SK-N-SH treated with all-trans-retinoic acid at 6 μM for 48 hours (cell line): Measurements from ENCODE around the gene TPBGL.

Experiments used
- ISL1 ChIP-seq: fragments of 250-450 bp; sonication (Bioruptor Pico); IDR thresholded peaks from 2 replicates; pipeline ENCODE4 v2.1.2; 2022; ENCODE audit warnings: mild to moderate bottlenecking, moderate library complexity
- RARB ChIP-seq: fragments of 250-450 bp; sonication (Bioruptor Pico); IDR thresholded peaks from 2 replicates; pipeline ENCODE4 v1.8.0; 2021; ENCODE audit warnings: mild to moderate bottlenecking, moderate library complexity
- SNAI2 ChIP-seq: fragments of 250-450 bp; sonication (Bioruptor Pico); IDR thresholded peaks from 2 replicates; pipeline ENCODE4 v1.5.0; 2020; ENCODE audit warnings: mild to moderate bottlenecking, moderate library complexity
- ZC3H10 ChIP-seq: fragments of 250-450 bp; sonication (Bioruptor Pico); IDR thresholded peaks from 2 replicates; pipeline ENCODE4 v1.5.1; 2021; ENCODE audit warnings: mild to moderate bottlenecking, moderate library complexity
- TF ChIP-seq, protein P1 (sequence below): fragments of 250-450 bp; sonication (Bioruptor Pico); IDR thresholded peaks from 2 replicates; pipeline ENCODE4 v1.5.0; 2020; ENCODE audit warnings: mild to moderate bottlenecking, moderate library complexity
- TF ChIP-seq, protein P2 (sequence below): fragments of 250-450 bp; sonication (Bioruptor Pico); IDR thresholded peaks from 2 replicates; pipeline ENCODE4 v1.8.0; 2020; ENCODE audit warnings: mild to moderate bottlenecking, moderate library complexity, borderline replicate concordance

DNA sequence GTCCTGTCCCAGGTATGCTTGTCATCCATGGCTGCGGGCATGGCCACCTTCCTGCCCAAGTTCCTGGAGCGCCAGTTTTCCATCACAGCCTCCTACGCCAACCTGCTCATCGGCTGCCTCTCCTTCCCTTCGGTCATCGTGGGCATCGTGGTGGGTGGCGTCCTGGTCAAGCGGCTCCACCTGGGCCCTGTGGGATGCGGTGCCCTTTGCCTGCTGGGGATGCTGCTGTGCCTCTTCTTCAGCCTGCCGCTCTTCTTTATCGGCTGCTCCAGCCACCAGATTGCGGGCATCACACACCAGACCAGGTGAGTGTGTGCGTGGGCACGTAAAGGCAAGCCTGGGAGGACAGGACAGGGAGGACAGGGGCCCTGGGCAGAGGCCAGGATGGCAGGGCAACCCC, 47.3 kb upstream of the TPBGL start:
- TF ChIP-seq ISL1 (no peak), RARB (CRISPR knock-in tag) (no peak), ZC3H10 (CRISPR knock-in tag) (no peak), SNAI2 (CRISPR knock-in tag) (no peak)
- TF ChIP-seq, protein P1, sequence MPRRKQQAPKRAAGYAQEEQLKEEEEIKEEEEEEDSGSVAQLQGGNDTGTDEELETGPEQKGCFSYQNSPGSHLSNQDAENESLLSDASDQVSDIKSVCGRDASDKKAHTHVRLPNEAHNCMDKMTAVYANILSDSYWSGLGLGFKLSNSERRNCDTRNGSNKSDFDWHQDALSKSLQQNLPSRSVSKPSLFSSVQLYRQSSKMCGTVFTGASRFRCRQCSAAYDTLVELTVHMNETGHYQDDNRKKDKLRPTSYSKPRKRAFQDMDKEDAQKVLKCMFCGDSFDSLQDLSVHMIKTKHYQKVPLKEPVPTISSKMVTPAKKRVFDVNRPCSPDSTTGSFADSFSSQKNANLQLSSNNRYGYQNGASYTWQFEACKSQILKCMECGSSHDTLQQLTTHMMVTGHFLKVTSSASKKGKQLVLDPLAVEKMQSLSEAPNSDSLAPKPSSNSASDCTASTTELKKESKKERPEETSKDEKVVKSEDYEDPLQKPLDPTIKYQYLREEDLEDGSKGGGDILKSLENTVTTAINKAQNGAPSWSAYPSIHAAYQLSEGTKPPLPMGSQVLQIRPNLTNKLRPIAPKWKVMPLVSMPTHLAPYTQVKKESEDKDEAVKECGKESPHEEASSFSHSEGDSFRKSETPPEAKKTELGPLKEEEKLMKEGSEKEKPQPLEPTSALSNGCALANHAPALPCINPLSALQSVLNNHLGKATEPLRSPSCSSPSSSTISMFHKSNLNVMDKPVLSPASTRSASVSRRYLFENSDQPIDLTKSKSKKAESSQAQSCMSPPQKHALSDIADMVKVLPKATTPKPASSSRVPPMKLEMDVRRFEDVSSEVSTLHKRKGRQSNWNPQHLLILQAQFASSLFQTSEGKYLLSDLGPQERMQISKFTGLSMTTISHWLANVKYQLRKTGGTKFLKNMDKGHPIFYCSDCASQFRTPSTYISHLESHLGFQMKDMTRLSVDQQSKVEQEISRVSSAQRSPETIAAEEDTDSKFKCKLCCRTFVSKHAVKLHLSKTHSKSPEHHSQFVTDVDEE (CRISPR knock-in tag), result no peak
- TF ChIP-seq, protein P2, sequence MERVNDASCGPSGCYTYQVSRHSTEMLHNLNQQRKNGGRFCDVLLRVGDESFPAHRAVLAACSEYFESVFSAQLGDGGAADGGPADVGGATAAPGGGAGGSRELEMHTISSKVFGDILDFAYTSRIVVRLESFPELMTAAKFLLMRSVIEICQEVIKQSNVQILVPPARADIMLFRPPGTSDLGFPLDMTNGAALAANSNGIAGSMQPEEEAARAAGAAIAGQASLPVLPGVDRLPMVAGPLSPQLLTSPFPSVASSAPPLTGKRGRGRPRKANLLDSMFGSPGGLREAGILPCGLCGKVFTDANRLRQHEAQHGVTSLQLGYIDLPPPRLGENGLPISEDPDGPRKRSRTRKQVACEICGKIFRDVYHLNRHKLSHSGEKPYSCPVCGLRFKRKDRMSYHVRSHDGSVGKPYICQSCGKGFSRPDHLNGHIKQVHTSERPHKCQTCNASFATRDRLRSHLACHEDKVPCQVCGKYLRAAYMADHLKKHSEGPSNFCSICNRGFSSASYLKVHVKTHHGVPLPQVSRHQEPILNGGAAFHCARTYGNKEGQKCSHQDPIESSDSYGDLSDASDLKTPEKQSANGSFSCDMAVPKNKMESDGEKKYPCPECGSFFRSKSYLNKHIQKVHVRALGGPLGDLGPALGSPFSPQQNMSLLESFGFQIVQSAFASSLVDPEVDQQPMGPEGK (CRISPR knock-in tag), result no peak
